Measurements from ENCODE around the gene ATXN7L1. TPM values are rescaled to one million over a fixed set of nuclear protein-coding genes. Genes with fewer than 3 reads are reported as not detected.

Gene ATXN7L1
- total and polyA plus RNA-seq, 2 of the 8 experiments (the other 6 are each of a cell fraction or from before 2014, with no cell fraction given): 14.3 to 34.0 TPM

DNA sequence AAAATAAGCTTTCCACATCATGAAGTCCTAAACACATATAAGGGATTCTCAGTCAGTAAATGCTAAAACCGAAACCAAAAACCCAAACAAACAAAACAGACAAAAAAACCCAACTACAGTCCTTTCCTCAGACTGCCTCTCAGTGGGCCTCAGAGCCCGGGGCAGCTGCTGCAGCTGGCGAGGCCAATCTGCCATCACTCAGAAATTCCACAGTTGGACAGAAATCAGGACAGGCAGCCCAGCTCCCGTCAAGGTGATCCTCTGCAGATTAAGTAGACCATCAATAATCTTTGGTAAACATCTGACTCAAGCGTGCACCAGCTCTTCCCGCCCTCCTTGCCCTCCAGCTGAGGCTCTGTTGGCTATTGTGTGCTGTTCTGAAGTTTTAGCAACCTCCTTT, 142.2 kb downstream of the ATXN7L1 start:
- WGBS, 2 experiments (ENCODE audit: extremely low coverage in 1 of 2, insufficient coverage in 1 of 2, insufficient read length in 1 of 2, insufficient replicate concordance in 2 of 2, low coverage in 1 of 2, low lambda C conversion rate in 2 of 2, missing lambda C conversion rate in 1 of 2): 89% methylated on average over 6 of the region's 6 CpGs; no CpG with 5 or more reads in 1 of the 2 experiments
- H3K9ac ChIP-seq (replicated peaks in 1 of 4; ENCODE audit: extremely low read depth in 1 of 4, low read depth in 3 of 4, low read length in 3 of 4): no peak overlapping the region
- H3K27ac ChIP-seq (ENCODE audit: low read depth, low read length): no peak overlapping the region
- no peak overlapping the region for H4K91ac ChIP-seq (replicated peaks; ENCODE audit: insufficient read length, low read length)
- H2BK20ac ChIP-seq (ENCODE audit: low read length): no peak overlapping the region
- H2BK120ac ChIP-seq (replicated peaks; ENCODE audit: low read depth, low read length): no peak overlapping the region
- H3K4me2 ChIP-seq (ENCODE audit: insufficient read depth in 1 of 2, low read depth in 2 of 2, low read length in 2 of 2): no peak overlapping the region
- H4K8ac ChIP-seq (ENCODE audit: extremely low read depth, insufficient read depth, low read length): no peak overlapping the region
- no peak overlapping the region for H2BK5ac ChIP-seq (ENCODE audit: low read depth, low read length)
- no peak overlapping the region for H2AK5ac ChIP-seq (ENCODE audit: low read depth, low read length)
- FAIRE-seq (no peak), DNase-seq (ENCODE audit: low read depth in 1 of 2, low spot score in 2 of 2) (no peak)
- H3K79me1 ChIP-seq (ENCODE audit: low read depth, low read length): no peaks in the 10 kb centered on the region
- H3K27me3 ChIP-seq (replicated peaks in 1 of 4; ENCODE audit: control insufficient read depth in 3 of 4, extremely low read depth in 1 of 4, insufficient read depth in 3 of 4, low read length in 3 of 4): no peaks in the 10 kb centered on the region
- H3K79me2 ChIP-seq (ENCODE audit: control insufficient read depth in 1 of 2, insufficient read depth in 2 of 2, low read length in 2 of 2): no peaks in the 10 kb centered on the region
- TF ChIP-seq GTF2F1 (IDR thresholded peaks at IDR 0.05; ENCODE audit: borderline replicate concordance, low read depth, low read length): no peak
- no peak for TF ChIP-seq JUND (IDR thresholded peaks at IDR 0.05; ENCODE audit: low read length)
- no peak for TF ChIP-seq ZNF274 (IDR thresholded peaks at IDR 0.05; ENCODE audit: borderline replicate concordance, extremely low read depth, low read length)
- TF ChIP-seq NANOG (IDR thresholded peaks at IDR 0.05; ENCODE audit: insufficient read depth, low read depth, low read length, poor library complexity, severe bottlenecking): no peak
- H3K23me2 ChIP-seq (ENCODE audit: low read depth, low read length): peaks cover 7% of the 10 kb centered on the region; the same call in 1 of the 2 replicates
- no peak overlapping the region for H3K14ac ChIP-seq (ENCODE audit: insufficient read length)
- no peak overlapping the region for H2BK15ac ChIP-seq (ENCODE audit: low read length)
- no peak overlapping the region for H4K5ac ChIP-seq (ENCODE audit: insufficient read length, low read depth, low read length)
- H2BK12ac ChIP-seq (ENCODE audit: low read depth, low read length): no peak overlapping the region
- H3K4ac ChIP-seq (replicated peaks; ENCODE audit: insufficient read length, low read depth, low read length): no peak overlapping the region
- no peak overlapping the region for H3K56ac ChIP-seq (replicated peaks; ENCODE audit: insufficient read length, low read depth, low read length)
- no peaks in the 10 kb centered on the region for H4K20me1 ChIP-seq (replicated peaks in 1 of 2; ENCODE audit: control insufficient read depth in 1 of 2, insufficient read depth in 2 of 2, low read length in 2 of 2)
- no peaks in the 10 kb centered on the region for H3K4me1 ChIP-seq (replicated peaks in 1 of 4; ENCODE audit: control insufficient read depth in 3 of 4, insufficient read depth in 4 of 4, low read length in 3 of 4)
- ChIA-PET POLR2A (ENCODE audit: partially characterized antibody) (interaction anchor here (1.3 kb wide), 1 partner anchor 10 kb away, joined by 4 read pairs; no protein-coding TSS in a partner anchor), CTCF (ENCODE audit: partially characterized antibody) (interaction anchor here (0.6 to 2.0 kb wide), 8 partner anchors 13 to 318 kb away, joined by 3 to 6 read pairs (median 4); no protein-coding TSS in a partner anchor)
- no peaks in the 10 kb centered on the region for H3K36me3 ChIP-seq (ENCODE audit: control insufficient read depth in 2 of 4, insufficient read depth in 4 of 4, low read length in 3 of 4)
- H3K23ac ChIP-seq (ENCODE audit: insufficient read length): no peak overlapping the region
- no peak overlapping the region for H2AFZ ChIP-seq (ENCODE audit: low read length)
- H3K4me3 ChIP-seq (ENCODE audit: extremely low read depth in 1 of 4, insufficient read depth in 2 of 4, low read depth in 3 of 4, low read length in 4 of 4): no peak overlapping the region
- H3K18ac ChIP-seq (ENCODE audit: extremely low read depth, low read length): no peak overlapping the region
- no peaks in the 10 kb centered on the region for H3K9me3 ChIP-seq (ENCODE audit: insufficient read depth in 2 of 2, low read depth in 1 of 2, low read length in 1 of 2)

Data from H1 (cell line).